T47D (cell line): ENCODE results near the gene VRK3.
A peak's percentile ranks its signal among the peaks of the same experiment; 100 is the strongest.
"Not testable (repeated sequence)": the region's sequence is repeated elsewhere in the genome, so short reads cannot be mapped to it uniquely, and the experiment has no call there.

ENCODE experiments used
- DNase-seq, 2 experiments: peaks; one replicate each; pipeline versions ENCODE4 v3.0.0 to v3.0.0-alpha.2; 2011 to 2012; ENCODE audit warnings: low read depth in 1 of 2, low spot score in 1 of 2
- JUND ChIP-seq: IDR thresholded peaks from 2 replicates; pipeline ENCODE4 v1.6.1; 2012; ENCODE audit warnings: low read depth
- in situ Hi-C: cut with HindIII; loops from 2 replicates; pipeline ENCODE4 v1.10.0; 2016; ENCODE audit warnings: low sequenced_read_pairs, low pct_unique_long_range_greater_than_20kb

The VRK3 gene

DNA sequence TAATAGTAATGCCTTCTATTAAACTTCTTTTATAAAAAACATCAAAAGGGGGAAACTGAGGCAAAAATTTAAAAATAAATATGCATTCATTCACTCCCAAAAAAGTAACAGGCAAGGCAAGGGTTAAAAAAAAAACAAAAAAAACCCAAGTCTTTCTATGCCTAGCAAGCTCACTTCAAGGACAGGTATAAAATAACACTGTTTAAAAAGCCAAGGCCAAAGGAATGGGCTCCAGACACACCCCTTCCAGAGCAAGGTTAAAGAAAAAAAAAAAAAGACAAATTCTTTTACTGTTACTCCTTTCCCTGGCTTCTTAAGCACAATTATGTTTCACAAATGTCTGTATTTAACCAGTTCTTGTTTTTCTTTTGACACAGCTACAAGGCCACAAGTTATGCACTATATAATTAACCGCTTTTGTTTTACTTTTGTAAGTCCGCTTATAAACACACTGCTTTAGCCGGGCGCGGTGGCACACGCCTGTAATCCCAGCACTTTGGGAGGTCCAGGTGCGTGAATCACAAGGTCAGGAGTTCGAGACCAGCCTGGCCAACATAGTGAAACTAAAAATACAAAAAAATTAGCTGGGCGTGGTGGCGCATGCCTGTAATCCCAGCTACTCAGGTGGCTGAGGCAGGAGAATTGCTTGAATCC, 67.8 kb downstream of the VRK3 start:
- in situ Hi-C loops: no loop called here
- DNase-seq: no peak

GRCh38 chr19:49956115-49956495, 69.1 kb downstream of the VRK3 start:
- no peak for TF ChIP-seq JUND
- DNase-seq: no peak
- in situ Hi-C loops: no loop called here

More for the DNA sequence above, 67.8 kb downstream of the VRK3 start:
- TF ChIP-seq JUND: no peak

DNA sequence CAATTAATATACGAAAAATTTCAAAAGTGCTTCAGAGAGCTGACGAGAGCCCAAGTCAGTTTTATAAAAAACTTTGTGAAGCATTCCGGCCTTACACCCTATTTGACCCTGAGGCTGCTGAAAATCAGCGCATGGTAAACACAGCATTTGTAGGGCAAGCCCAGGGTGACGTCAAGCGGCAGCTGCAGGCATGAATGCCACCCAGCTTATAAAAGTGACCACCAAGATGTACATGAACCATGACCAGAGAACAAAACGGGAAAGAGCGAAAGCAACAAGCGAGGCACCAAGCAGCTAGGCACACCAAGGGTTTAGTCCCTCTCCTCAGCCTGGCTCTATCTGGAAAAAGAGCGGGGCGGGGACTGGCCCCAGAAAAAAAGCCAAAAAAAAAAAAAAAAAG, 70.2 kb downstream of the VRK3 start:
- no peak for TF ChIP-seq JUND
- in situ Hi-C loops: no loop called here
- no peak for DNase-seq

- in situ Hi-C loops: no loop called here
- peak in 1 of 2 experiments; percentile 45 for DNase-seq
- no peak for TF ChIP-seq JUND
Observed at GRCh38 chr19:49954092-49954829, 70.9 kb downstream of the VRK3 start.

DNA sequence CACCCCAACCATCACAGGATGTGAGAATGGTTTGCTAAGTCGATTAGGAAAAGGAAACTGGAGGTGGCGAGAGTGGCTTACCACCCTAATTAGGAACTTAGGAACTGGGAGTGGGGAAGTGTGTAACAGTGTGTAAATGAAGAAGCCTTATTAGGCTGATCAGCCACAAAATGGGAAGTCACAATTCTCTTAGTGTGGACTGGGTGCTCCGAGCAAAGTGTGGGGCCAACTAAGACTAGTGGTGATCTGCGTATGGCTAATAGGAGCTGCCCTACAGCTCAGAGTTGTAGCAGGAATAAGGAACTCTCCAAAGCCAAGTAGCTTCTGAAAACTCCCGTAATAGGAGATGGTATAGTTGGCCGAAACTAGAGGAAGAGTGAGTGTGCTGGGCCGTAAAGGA, 71.8 kb downstream of the VRK3 start:
- in situ Hi-C loops: no loop called here
- no peak for DNase-seq
- no peak for TF ChIP-seq JUND

DNA sequence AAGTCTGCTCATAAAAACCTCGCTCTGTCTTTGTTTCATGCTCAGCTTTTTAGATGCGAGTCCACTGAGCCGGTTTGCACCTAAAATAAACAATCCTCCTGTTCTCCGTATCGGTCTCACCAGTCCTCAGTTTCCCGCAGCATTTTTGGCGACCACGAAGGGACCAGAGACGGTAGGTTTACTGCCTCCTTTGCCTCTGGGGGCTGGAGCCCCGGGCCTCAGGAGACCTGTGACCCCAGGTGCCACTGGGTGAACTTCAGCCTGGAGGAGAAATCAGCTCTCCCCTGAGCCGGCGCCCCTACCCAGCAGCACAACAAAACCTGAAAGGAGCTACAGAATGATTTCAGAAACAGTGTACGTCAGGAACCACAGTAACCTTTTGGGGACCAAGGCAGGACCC, 72.3 kb downstream of the VRK3 start:
- TF ChIP-seq JUND: no peak
- no peak for DNase-seq
- in situ Hi-C loops: no loop called here

GRCh38 chr19:49952479-49952836, 72.7 kb downstream of the VRK3 start:
- DNase-seq: no peak
- in situ Hi-C loops: no loop called here
- TF ChIP-seq JUND: no peak

GRCh38 chr19:49951806-49952478, 73.2 kb downstream of the VRK3 start:
- no peak for TF ChIP-seq JUND
- in situ Hi-C loops: no loop called here
- DNase-seq: no peak

GRCh38 chr19:49950956-49951526, 74.1 kb downstream of the VRK3 start:
- in situ Hi-C loops: no loop called here
- DNase-seq: no peak
- TF ChIP-seq JUND: no peak

GRCh38 chr19:49950590-49950948, 74.6 kb downstream of the VRK3 start:
- DNase-seq: no peak
- in situ Hi-C loops: no loop called here
- TF ChIP-seq JUND: no peak

GRCh38 chr19:49949742-49950589, 75.2 kb downstream of the VRK3 start:
- in situ Hi-C loops: no loop called here
- no peak for DNase-seq
- TF ChIP-seq JUND: no peak

DNA sequence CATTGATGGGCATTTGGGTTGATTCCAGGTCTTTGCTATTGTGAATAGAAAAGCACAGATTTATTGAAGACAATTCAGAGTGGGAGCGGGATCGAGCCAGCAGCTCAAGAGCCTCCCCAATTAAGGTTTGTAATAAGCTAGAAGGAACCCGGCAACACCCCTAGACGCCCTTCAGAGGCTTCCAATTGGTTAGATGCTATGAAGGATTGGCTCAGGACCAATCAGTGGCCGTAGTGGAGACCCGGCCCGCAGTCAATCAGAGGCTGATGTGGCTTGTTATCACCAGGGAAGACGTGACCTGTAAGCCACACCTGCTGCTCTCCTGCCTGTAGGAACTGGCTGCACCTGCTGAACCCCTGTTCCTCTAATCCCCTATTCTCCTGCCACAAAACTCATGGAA, 78.8 kb downstream of the VRK3 start:
- in situ Hi-C loops: no loop called here
- TF ChIP-seq JUND: no peak
- DNase-seq: no peak

DNA sequence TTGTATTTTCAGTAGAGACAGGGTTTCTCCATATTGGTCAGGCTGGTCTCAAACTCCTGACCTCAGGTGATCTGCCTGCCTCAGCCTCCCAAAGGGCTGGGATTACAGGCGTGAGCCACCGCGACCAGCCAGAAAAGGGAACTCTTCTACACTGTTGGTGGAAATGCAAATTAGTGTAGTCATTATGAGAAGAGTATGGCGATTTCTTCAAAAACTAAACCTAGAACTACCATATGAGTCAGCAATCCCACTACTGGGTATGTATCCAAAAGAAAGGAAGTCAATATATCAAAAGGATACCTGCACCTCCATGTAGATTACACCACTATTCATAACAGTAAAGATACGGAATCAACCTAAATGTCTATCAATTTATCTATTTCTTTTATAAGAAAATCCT, 80.6 kb downstream of the VRK3 start:
- in situ Hi-C loops, DNase-seq: not testable (repeated sequence)
